Measurements from ENCODE around the gene SHISA7.

SHISA7 gene

DNA sequence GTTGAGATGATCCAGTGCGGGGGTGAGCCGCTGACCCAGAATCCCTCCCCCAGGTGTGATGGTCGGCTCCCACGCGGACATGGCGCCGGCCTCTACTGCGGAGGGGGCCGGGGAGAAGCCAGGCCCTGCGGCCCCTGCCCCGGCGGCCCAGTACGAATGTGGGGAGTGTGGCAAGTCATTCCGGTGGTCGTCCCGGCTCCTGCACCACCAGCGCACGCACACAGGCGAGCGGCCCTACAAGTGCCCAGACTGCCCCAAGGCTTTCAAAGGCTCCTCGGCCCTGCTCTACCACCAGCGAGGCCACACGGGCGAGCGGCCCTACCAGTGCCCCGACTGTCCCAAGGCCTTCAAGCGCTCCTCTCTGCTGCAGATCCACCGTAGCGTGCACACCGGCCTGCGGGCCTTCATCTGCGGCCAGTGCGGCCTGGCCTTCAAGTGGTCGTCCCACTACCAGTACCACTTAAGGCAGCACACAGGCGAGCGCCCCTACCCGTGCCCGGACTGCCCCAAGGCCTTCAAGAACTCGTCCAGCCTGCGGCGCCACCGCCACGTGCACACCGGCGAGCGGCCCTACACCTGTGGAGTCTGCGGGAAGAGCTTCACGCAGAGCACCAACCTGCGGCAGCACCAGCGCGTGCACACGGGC lies 38.2 kb upstream of the SHISA7 start:
- no peaks in the 10 kb centered on the region for H3K27me3 ChIP-seq (ENCODE audit: insufficient read depth, poor library complexity, severe bottlenecking)
- H3K27ac ChIP-seq (replicated peaks) = no peak overlapping the region
- no peak for DNase-seq (ENCODE audit: low read depth in 1 of 2, low spot score in 1 of 2)
- TF ChIP-seq, protein P1, sequence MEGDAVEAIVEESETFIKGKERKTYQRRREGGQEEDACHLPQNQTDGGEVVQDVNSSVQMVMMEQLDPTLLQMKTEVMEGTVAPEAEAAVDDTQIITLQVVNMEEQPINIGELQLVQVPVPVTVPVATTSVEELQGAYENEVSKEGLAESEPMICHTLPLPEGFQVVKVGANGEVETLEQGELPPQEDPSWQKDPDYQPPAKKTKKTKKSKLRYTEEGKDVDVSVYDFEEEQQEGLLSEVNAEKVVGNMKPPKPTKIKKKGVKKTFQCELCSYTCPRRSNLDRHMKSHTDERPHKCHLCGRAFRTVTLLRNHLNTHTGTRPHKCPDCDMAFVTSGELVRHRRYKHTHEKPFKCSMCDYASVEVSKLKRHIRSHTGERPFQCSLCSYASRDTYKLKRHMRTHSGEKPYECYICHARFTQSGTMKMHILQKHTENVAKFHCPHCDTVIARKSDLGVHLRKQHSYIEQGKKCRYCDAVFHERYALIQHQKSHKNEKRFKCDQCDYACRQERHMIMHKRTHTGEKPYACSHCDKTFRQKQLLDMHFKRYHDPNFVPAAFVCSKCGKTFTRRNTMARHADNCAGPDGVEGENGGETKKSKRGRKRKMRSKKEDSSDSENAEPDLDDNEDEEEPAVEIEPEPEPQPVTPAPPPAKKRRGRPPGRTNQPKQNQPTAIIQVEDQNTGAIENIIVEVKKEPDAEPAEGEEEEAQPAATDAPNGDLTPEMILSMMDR (IDR thresholded peaks at IDR 0.05; ENCODE audit: insufficient read depth, low read length) = no peak
- TF ChIP-seq, protein P2, sequence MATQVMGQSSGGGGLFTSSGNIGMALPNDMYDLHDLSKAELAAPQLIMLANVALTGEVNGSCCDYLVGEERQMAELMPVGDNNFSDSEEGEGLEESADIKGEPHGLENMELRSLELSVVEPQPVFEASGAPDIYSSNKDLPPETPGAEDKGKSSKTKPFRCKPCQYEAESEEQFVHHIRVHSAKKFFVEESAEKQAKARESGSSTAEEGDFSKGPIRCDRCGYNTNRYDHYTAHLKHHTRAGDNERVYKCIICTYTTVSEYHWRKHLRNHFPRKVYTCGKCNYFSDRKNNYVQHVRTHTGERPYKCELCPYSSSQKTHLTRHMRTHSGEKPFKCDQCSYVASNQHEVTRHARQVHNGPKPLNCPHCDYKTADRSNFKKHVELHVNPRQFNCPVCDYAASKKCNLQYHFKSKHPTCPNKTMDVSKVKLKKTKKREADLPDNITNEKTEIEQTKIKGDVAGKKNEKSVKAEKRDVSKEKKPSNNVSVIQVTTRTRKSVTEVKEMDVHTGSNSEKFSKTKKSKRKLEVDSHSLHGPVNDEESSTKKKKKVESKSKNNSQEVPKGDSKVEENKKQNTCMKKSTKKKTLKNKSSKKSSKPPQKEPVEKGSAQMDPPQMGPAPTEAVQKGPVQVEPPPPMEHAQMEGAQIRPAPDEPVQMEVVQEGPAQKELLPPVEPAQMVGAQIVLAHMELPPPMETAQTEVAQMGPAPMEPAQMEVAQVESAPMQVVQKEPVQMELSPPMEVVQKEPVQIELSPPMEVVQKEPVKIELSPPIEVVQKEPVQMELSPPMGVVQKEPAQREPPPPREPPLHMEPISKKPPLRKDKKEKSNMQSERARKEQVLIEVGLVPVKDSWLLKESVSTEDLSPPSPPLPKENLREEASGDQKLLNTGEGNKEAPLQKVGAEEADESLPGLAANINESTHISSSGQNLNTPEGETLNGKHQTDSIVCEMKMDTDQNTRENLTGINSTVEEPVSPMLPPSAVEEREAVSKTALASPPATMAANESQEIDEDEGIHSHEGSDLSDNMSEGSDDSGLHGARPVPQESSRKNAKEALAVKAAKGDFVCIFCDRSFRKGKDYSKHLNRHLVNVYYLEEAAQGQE (IDR thresholded peaks at IDR 0.05; ENCODE audit: insufficient replicate concordance, low read depth) = no peak
- no peak for TF ChIP-seq GABPA (IDR thresholded peaks at IDR 0.05; ENCODE audit: low read depth)
- no peak for TF ChIP-seq POLR2AphosphoS5 (IDR thresholded peaks at IDR 0.05; ENCODE audit: low read depth)
- TF ChIP-seq SPI1 (IDR thresholded peaks at IDR 0.05; ENCODE audit: borderline replicate concordance, low read depth) = no peak
- no peak overlapping the region for H3K4me3 ChIP-seq (replicated peaks; ENCODE audit: insufficient read depth, low read length)

DNA sequence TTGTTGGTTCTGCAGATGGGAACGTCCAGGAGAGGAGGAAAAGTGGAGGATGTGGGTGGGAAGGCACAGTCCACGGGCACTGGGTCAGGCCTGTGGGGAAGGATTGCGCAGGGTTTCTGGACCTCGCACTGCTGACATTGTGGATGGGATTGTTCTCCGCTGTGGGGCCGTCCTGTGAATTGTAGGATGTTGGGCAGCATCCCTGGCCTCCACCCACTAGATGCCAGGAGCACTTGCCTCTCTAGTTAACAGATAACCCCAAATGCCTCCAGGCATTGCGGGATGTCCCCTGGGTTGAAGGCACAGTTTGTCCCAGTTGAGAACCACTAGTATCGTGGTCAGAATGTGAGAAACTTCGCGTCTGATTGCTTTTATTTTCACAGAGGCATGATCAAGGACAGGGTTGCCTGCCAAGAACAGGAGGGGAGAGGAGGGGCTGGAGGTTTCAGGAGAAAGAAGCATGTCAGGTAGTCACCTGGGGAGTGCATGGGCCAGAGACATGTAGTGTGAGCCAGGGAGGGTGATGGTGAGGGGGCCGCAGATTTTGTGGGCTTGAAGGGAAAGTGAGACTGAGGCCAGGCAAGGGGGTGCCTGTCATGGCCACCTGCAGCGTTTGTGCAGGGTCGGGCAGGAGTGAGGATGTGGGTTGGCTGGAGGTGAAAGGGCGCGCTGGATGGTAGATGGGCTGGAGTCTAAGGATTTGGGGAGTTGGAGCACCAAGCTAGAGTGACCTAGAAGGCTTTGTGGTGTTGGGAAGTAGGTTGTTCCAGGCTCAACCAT lies 36.5 kb upstream of the SHISA7 start:
- no peaks in the 10 kb centered on the region for H3K27me3 ChIP-seq (ENCODE audit: insufficient read depth, poor library complexity, severe bottlenecking)
- DNase-seq (ENCODE audit: low read depth in 1 of 2, low spot score in 1 of 2) = no peak
- no peak overlapping the region for H3K4me3 ChIP-seq (replicated peaks; ENCODE audit: insufficient read depth, low read length)
- TF ChIP-seq GABPA (IDR thresholded peaks at IDR 0.05; ENCODE audit: low read depth) (no peak), POLR2AphosphoS5 (IDR thresholded peaks at IDR 0.05; ENCODE audit: low read depth) (no peak), SPI1 (IDR thresholded peaks at IDR 0.05; ENCODE audit: borderline replicate concordance, low read depth) (no peak)
- TF ChIP-seq, protein P1 (IDR thresholded peaks at IDR 0.05; ENCODE audit: insufficient read depth, low read length) = no peak
- TF ChIP-seq, protein P2 (IDR thresholded peaks at IDR 0.05; ENCODE audit: insufficient replicate concordance, low read depth) = no peak
- H3K27ac ChIP-seq (replicated peaks) = no peak overlapping the region

DNA sequence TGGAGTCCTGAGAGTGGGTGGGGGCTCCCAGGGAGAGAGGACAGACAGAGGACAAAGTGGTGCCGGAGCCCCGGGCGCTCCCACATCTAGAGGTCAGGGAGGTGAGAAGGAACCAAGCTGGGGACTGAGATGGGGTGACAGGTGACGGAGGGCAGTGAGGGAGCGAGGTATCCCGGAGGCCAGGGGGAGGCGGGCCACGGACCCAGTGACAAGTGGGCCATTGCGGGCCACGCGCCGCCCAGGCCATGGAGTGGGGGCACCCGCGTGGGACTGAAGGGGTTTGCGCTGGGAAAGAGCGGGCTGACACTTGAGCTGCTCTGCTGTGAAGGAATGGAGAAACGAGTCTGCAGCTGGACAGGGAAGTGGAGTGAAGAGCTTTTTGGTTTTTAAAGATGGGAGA lies 35.9 kb upstream of the SHISA7 start:
- Histone ChIP-seq H3K27ac (replicated peaks) (no peak overlapping the region), H3K4me3 (replicated peaks; ENCODE audit: insufficient read depth, low read length) (no peak overlapping the region), H3K27me3 (ENCODE audit: insufficient read depth, poor library complexity, severe bottlenecking) (no peaks in the 10 kb centered on the region)
- DNase-seq (ENCODE audit: low read depth in 1 of 2, low spot score in 1 of 2) = no peak
- TF ChIP-seq, protein P2 (IDR thresholded peaks at IDR 0.05; ENCODE audit: insufficient replicate concordance, low read depth) = no peak
- TF ChIP-seq, protein P1 (IDR thresholded peaks at IDR 0.05; ENCODE audit: insufficient read depth, low read length) = no peak
- TF ChIP-seq GABPA (IDR thresholded peaks at IDR 0.05; ENCODE audit: low read depth) (no peak), POLR2AphosphoS5 (IDR thresholded peaks at IDR 0.05; ENCODE audit: low read depth) (no peak), SPI1 (IDR thresholded peaks at IDR 0.05; ENCODE audit: borderline replicate concordance, low read depth) (no peak)
